ENCODE measurements around the gene TMEM17.

- TF ChIP-seq CTCF (IDR thresholded peaks at IDR 0.05) (no peak), EP300 (IDR thresholded peaks at IDR 0.05; ENCODE audit: borderline replicate concordance in 1 of 2, low read depth in 1 of 2, low read length in 1 of 2) (no peak), REST (IDR thresholded peaks at IDR 0.05; ENCODE audit: low read depth, low read length) (no peak), EZH2phosphoT487 (IDR thresholded peaks at IDR 0.05; ENCODE audit: borderline replicate concordance, low read depth) (no peak), ZBTB33 (IDR thresholded peaks at IDR 0.05; ENCODE audit: borderline replicate concordance, low read depth) (no peak), NFIC (IDR thresholded peaks at IDR 0.05; ENCODE audit: borderline replicate concordance) (no peak), SIN3A (IDR thresholded peaks at IDR 0.05; ENCODE audit: borderline replicate concordance, low read depth, low read length) (no peak)
These were observed 1.3 kb downstream of the TMEM17 start for GRCh38 chr2:62504657-62505056.

All from SK-N-SH (cell line).